ENCODE results near the gene ADAM30. TPM values are rescaled to one million over a fixed set of nuclear protein-coding genes. Genes with fewer than 3 reads are reported as not detected.
"Not testable (repeated sequence)": the region's sequence is repeated elsewhere in the genome, so short reads cannot be mapped to it uniquely, and the experiment has no call there.

ADAM30 gene
- total RNA-seq, 3 donors from 2014 or later (not counting 1 experiment from before 2014, with no cell fraction given), result 0.13 TPM; not detected in 2

DNA sequence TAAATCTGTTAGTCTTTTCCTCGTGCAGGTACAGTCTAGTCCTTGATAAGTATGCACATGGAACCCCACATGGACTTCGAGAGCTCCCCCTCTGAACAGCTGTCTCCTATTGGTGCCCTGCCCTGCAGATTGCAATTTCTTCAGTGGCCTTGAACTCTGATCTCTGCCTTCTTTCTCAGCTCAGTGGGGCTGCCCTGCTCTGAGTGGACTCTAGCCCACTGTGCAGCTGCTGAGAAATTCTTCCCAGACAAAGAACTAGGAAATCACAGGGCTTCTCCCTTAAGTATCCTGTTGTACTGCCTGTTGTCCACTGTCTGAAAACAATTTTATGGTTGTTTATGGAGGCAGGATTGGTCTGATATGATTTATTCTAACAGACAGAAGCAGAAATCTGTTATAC, 38.2 kb downstream of the ADAM30 start:
- no peak for DNase-seq
- Mint-ChIP-seq H3K4me1 (no peaks in the 10 kb centered on the region), H3K4me3 (no peak overlapping the region), H3K36me3 (no peaks in the 10 kb centered on the region), H3K9me3 (no peaks in the 10 kb centered on the region), H3K27me3 (ENCODE audit: low read depth in 2 of 2) (peaks cover 4 to 31% of the 10 kb centered on the region in 2 donors), H3K27ac (no peak overlapping the region)
- Histone ChIP-seq H3K9me3 (ENCODE audit: control insufficient read depth, insufficient read depth, low read length) (no peaks in the 10 kb centered on the region), H3K27me3 (ENCODE audit: control insufficient read depth, insufficient read depth, low read length) (no peaks in the 10 kb centered on the region), H3K4me1 (ENCODE audit: control insufficient read depth, insufficient read depth, low read length) (no peaks in the 10 kb centered on the region), H3K4me3 (ENCODE audit: low read length) (no peak overlapping the region), H3K36me3 (ENCODE audit: control insufficient read depth, insufficient read depth, low read length) (no peaks in the 10 kb centered on the region), H3K27ac (ENCODE audit: low read length) (no peak overlapping the region)
- TF ChIP-seq, protein P1, sequence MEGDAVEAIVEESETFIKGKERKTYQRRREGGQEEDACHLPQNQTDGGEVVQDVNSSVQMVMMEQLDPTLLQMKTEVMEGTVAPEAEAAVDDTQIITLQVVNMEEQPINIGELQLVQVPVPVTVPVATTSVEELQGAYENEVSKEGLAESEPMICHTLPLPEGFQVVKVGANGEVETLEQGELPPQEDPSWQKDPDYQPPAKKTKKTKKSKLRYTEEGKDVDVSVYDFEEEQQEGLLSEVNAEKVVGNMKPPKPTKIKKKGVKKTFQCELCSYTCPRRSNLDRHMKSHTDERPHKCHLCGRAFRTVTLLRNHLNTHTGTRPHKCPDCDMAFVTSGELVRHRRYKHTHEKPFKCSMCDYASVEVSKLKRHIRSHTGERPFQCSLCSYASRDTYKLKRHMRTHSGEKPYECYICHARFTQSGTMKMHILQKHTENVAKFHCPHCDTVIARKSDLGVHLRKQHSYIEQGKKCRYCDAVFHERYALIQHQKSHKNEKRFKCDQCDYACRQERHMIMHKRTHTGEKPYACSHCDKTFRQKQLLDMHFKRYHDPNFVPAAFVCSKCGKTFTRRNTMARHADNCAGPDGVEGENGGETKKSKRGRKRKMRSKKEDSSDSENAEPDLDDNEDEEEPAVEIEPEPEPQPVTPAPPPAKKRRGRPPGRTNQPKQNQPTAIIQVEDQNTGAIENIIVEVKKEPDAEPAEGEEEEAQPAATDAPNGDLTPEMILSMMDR (IDR thresholded peaks at IDR 0.05), result no peak
- intact Hi-C loops (cut with micrococcal nuclease), result no loop called here
- WGBS (ENCODE audit: insufficient coverage), result 85% methylated on average over 2 of the region's 2 CpGs
- ATAC-seq, result no peak

DNA sequence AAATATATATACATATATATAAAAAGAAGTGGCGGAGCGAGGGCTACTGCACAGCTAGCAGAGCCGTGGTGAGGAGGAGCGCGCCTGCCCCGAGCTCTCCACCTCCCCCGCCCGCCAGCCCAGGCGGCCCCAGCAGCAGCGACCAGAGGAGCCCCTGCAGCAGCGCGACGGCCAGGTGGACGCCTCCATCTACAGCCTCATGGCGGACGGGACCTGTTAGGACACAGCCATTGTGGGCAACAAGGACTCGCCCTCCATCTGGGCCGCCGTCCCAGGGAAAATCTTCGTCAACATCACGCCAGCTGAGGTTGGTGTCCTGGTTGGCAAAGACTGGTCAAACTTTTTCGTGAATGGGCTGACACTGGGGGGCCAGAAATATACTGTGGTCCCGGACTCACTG, 43.2 kb downstream of the ADAM30 start:
- intact Hi-C loops (cut with micrococcal nuclease), result no loop called here
- Histone ChIP-seq H3K27me3 (ENCODE audit: control insufficient read depth, insufficient read depth, low read length) (no peaks in the 10 kb centered on the region), H3K27ac (ENCODE audit: low read length) (no peak overlapping the region), H3K9me3 (ENCODE audit: control insufficient read depth, insufficient read depth, low read length) (no peaks in the 10 kb centered on the region), H3K4me3 (ENCODE audit: low read length) (no peak overlapping the region), H3K36me3 (ENCODE audit: control insufficient read depth, insufficient read depth, low read length) (no peaks in the 10 kb centered on the region), H3K4me1 (ENCODE audit: control insufficient read depth, insufficient read depth, low read length) (no peaks in the 10 kb centered on the region)
- DNase-seq (no peak), ATAC-seq (no peak)
- Mint-ChIP-seq H3K27ac (no peak overlapping the region), H3K4me1 (no peaks in the 10 kb centered on the region), H3K9me3 (no peaks in the 10 kb centered on the region), H3K4me3 (no peak overlapping the region), H3K27me3 (ENCODE audit: low read depth in 2 of 2) (peaks cover 0 to 3% of the 10 kb centered on the region in 2 donors), H3K36me3 (no peaks in the 10 kb centered on the region)
- 94% methylated on average over 23 of the region's 23 CpGs for WGBS (ENCODE audit: insufficient coverage)
- TF ChIP-seq, protein P1 (IDR thresholded peaks at IDR 0.05), result no peak

DNA sequence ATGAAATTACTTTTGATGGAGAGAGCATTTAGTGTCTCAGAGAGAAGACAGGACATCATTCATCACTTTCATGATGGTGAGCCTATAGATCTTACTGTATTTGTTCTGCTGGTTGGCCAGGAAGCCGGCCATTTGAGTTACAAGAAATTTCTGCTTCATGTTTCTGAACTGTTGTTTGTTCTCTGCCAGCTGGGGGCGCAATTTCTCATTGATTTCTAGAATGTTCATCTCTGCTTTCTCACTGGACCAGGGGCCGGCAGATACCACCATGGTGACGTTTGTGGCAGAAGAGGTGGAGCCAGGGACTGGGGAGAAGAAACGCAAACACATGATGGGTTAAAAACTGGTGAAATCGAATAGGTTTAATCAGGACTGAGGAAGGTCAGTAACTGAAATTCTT, 52.1 kb downstream of the ADAM30 start:
- H3K4me1 ChIP-seq (ENCODE audit: control insufficient read depth, insufficient read depth, low read length); H3K9me3 ChIP-seq (ENCODE audit: control insufficient read depth, insufficient read depth, low read length); H3K9me3 Mint-ChIP-seq; ATAC-seq; H3K4me3 ChIP-seq (ENCODE audit: low read length); H3K4me3 Mint-ChIP-seq; H3K27ac Mint-ChIP-seq; DNase-seq; intact Hi-C loops (cut with micrococcal nuclease); H3K36me3 ChIP-seq (ENCODE audit: control insufficient read depth, insufficient read depth, low read length); H3K36me3 Mint-ChIP-seq; H3K27ac ChIP-seq (ENCODE audit: low read length); H3K4me1 Mint-ChIP-seq; H3K27me3 ChIP-seq (ENCODE audit: control insufficient read depth, insufficient read depth, low read length); H3K27me3 Mint-ChIP-seq (ENCODE audit: low read depth in 2 of 2): not testable (repeated sequence)
- 81% methylated on average over 5 of the region's 6 CpGs for WGBS (ENCODE audit: insufficient coverage)

Other genes starting within 250 kb of the ADAM30 start
- gene ZNF697, start 248.2 kb downstream of the ADAM30 start, total RNA-seq, result under 1 TPM in 2 of 3 donors, not detected in 1; 0.09 to 0.45 TPM
- gene PHGDH, start 184.6 kb downstream of the ADAM30 start, total RNA-seq, result 1 to 10 TPM; 1.1 to 6.6 (median 5.8) TPM
- not detected for gene HMGCS2, start 127.6 kb downstream of the ADAM30 start, total RNA-seq
- not detected for gene REG4, start 85.1 kb downstream of the ADAM30 start, total RNA-seq
- 100 to 1,000 TPM in 1 of 3 donors, 10 to 100 TPM in 2; 74.7 to 136 (median 97.4) TPM for gene NOTCH2, start 173.1 kb upstream of the ADAM30 start, total RNA-seq